Panc1 (cell line): ENCODE measurements around the gene MS4A8. TPM values are rescaled to one million over a fixed set of nuclear protein-coding genes. Genes with fewer than 3 reads are reported as not detected.

Source experiments
- ATAC-seq: fragments of 200-7000 bp; cut with Tn5 transposase; 2 replicates; pipeline ENCODE4 v1.9.1; 2020; ENCODE audit warnings: mild to moderate bottlenecking, moderate library complexity
- BruUV-seq: library from RNA; stranded (reverse); fragments of 400-500 nt; replicated peaks from 2 replicates; lab custom pipeline; 2021; lab: Mats Ljungman, UMichigan
- CTCF ChIA-PET: fragments of 300-600 bp; sonication (Branson Sonifier 250); formaldehyde crosslinking; loops from one replicate; lab custom pipeline; 2022; ENCODE audit warnings: antibody characterized with exemption; lab: Charles Lee
- POLR2A ChIA-PET: fragments of 300-600 bp; sonication (Branson Sonifier 250); formaldehyde crosslinking; loops from one replicate; lab custom pipeline; 2022; ENCODE audit warnings: antibody characterized with exemption; lab: Charles Lee
- DNase-seq: peaks from one replicate; pipeline ENCODE4 v3.0.0-alpha.2; 2010; ENCODE audit warnings: low read depth, low spot score
- H3K27ac ChIP-seq: 2 replicates; pipeline ENCODE4 v1.5.1; 2011; ENCODE audit warnings: mild to moderate bottlenecking, low read length, inconsistent platforms
- H3K27me3 ChIP-seq: fragments of 200-500 bp; sonication (Bioruptor generic); 2 replicates; pipeline ENCODE4 v1.6.0; 2014; ENCODE audit warnings: low read length, inconsistent platforms; ENCODE audit not compliant: control insufficient read depth, insufficient read depth
- H3K36me3 ChIP-seq: fragments of 200-500 bp; sonication (Bioruptor generic); 2 replicates; pipeline ENCODE4 v1.5.1; 2014; ENCODE audit warnings: inconsistent platforms, mild to moderate bottlenecking, low read length, moderate library complexity; ENCODE audit not compliant: control insufficient read depth, insufficient read depth
- H3K4me1 ChIP-seq: 2 replicates; pipeline ENCODE4 v1.5.1; 2011; ENCODE audit warnings: inconsistent platforms, mild to moderate bottlenecking, low read length, moderate library complexity; ENCODE audit not compliant: control insufficient read depth, insufficient read depth
- H3K4me3 ChIP-seq, 2 experiments: 2 replicates each; pipeline ENCODE4 v1.5.1; 2011 to 2012; ENCODE audit warnings: low read depth in 2 of 2, low read length in 2 of 2, mild to moderate bottlenecking in 2 of 2, inconsistent platforms in 1 of 2, moderate library complexity in 1 of 2
- H3K9me3 ChIP-seq: fragments of 200-500 bp; sonication (Bioruptor generic); 2 replicates; pipeline ENCODE4 v1.5.1; 2014; ENCODE audit warnings: low read depth, mild to moderate bottlenecking, inconsistent platforms, low read length, moderate library complexity; ENCODE audit not compliant: control insufficient read depth, insufficient read depth
- POLR2AphosphoS5 ChIP-seq: IDR thresholded peaks from 2 replicates; pipeline ENCODE4 v1.6.1; 2012; ENCODE audit warnings: mild to moderate bottlenecking, low read depth, low read length, moderate library complexity
- SIN3A ChIP-seq: IDR thresholded peaks from 2 replicates; pipeline ENCODE4 v1.6.1; 2012; ENCODE audit warnings: low read depth, mild to moderate bottlenecking, low read length, moderate library complexity, borderline replicate concordance; ENCODE audit not compliant: insufficient read depth
- TCF7L2 ChIP-seq: IDR thresholded peaks from 2 replicates; pipeline ENCODE4 v1.6.1; 2011; ENCODE audit warnings: mild to moderate bottlenecking, low read depth, low read length, inconsistent platforms
- in situ Hi-C: cut with HindIII; loops from 2 replicates; pipeline ENCODE4 v1.10.0; 2016; ENCODE audit warnings: low sequenced_read_pairs, low pct_unique_long_range_greater_than_20kb
- intact Hi-C: fragments of 100-400 bp; cut with micrococcal nuclease; formaldehyde crosslinking; loops from one replicate; pipeline ENCODE4 v1.10.0; 2022; ENCODE audit not compliant: unreplicated experiment
- total RNA-seq: library from RNA; stranded (reverse); gene quantifications from one replicate; pipeline ENCODE4 v1.2.1, GENCODE V29; 2021; ENCODE audit not compliant: unreplicated experiment
- TF ChIP-seq, protein P1 (sequence below): fragments of 450-650 bp; IDR thresholded peaks from 2 replicates; pipeline ENCODE4 v1.5.1; 2017; ENCODE audit warnings: mild to moderate bottlenecking
- TF ChIP-seq, protein P2 (sequence below), 2 experiments: IDR thresholded peaks; 2 replicates each; pipeline ENCODE4 v1.6.1; 2011 to 2012; ENCODE audit warnings: low read depth in 2 of 2, control low read depth in 1 of 2, low read length in 1 of 2, mild to moderate bottlenecking in 1 of 2, moderate library complexity in 1 of 2; ENCODE audit not compliant: insufficient read depth in 1 of 2

MS4A8 gene
- total RNA-seq, 1 experiment from 2014 or later = not detected

DNA sequence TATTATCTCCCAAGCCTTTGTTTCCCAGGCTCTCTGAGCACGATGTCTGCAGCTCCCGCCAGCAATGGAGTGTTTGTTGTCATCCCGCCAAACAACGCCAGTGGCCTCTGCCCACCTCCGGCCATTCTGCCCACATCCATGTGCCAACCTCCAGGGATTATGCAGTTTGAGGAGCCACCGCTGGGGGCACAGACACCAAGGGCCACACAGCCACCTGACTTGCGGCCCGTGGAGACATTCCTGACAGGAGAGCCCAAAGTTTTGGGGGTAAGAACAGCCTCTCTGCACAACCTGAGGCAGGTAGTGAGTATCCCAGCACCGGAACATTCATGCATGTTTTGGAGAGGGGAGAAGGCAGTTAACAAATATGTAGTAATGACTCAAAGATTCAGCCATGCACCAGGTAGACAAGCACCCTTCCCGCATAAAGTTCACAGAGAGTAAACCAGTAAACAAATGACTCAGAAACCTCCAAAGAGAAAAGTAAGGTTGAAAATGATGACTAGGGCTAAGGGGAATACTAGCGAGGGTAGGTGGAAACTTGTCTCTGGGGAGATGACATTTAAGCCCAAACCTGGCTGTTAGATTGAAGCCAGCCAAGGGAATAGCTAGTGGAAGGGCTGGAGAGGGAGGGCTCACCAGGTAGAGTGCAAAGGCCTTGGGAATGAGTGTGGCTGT lies 64.4 kb downstream of the MS4A8 start:
- TF ChIP-seq TCF7L2 = no peak
- no peak for ATAC-seq
- Histone ChIP-seq H3K4me1 (no peaks in the 10 kb centered on the region), H3K27ac (no peak overlapping the region), H3K36me3 (no peaks in the 10 kb centered on the region), H3K4me3 (no peak overlapping the region), H3K27me3 (peaks cover 5% of the 10 kb centered on the region), H3K9me3 (no peaks in the 10 kb centered on the region)
- CTCF ChIA-PET = interaction anchor here (1.4 to 1.8 kb wide), 2 partner anchors 10 to 25 kb away, joined by 4 to 5 read pairs; no protein-coding TSS in a partner anchor
- in situ Hi-C loops (no loop called here), intact Hi-C loops (no loop called here)
- no peak for DNase-seq
- POLR2A ChIA-PET = no interaction called here
- BruUV-seq = no TSS peak

DNA sequence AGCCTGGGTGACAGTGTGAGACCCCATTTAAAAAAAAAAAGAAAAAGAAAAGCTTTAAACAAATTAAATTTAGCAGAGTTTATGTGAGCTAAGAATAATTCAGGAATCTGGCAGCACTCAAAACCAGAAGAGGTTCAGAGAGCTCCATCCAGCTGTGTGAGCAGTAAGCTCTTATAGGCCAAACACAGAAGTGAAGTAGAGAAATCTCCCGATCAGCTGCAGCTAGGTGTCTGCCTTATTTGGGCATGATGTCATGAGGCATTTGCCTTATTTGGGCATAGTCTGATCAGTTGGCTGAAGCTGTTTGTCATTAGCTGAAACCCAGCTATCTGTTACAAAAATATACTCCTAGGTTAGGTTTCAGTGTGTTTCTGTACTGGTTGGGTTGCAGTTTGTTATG lies 65.5 kb downstream of the MS4A8 start:
- H3K27ac ChIP-seq = no peak overlapping the region
- ATAC-seq (no peak), DNase-seq (no peak)
- no peaks in the 10 kb centered on the region for H3K9me3 ChIP-seq
- POLR2A ChIA-PET = no interaction called here
- no peak overlapping the region for H3K4me3 ChIP-seq
- no peaks in the 10 kb centered on the region for H3K4me1 ChIP-seq
- TF ChIP-seq POLR2AphosphoS5 (no peak), TCF7L2 (no peak), SIN3A (no peak)
- TF ChIP-seq, protein P1, sequence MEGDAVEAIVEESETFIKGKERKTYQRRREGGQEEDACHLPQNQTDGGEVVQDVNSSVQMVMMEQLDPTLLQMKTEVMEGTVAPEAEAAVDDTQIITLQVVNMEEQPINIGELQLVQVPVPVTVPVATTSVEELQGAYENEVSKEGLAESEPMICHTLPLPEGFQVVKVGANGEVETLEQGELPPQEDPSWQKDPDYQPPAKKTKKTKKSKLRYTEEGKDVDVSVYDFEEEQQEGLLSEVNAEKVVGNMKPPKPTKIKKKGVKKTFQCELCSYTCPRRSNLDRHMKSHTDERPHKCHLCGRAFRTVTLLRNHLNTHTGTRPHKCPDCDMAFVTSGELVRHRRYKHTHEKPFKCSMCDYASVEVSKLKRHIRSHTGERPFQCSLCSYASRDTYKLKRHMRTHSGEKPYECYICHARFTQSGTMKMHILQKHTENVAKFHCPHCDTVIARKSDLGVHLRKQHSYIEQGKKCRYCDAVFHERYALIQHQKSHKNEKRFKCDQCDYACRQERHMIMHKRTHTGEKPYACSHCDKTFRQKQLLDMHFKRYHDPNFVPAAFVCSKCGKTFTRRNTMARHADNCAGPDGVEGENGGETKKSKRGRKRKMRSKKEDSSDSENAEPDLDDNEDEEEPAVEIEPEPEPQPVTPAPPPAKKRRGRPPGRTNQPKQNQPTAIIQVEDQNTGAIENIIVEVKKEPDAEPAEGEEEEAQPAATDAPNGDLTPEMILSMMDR = no peak
- TF ChIP-seq, protein P2, sequence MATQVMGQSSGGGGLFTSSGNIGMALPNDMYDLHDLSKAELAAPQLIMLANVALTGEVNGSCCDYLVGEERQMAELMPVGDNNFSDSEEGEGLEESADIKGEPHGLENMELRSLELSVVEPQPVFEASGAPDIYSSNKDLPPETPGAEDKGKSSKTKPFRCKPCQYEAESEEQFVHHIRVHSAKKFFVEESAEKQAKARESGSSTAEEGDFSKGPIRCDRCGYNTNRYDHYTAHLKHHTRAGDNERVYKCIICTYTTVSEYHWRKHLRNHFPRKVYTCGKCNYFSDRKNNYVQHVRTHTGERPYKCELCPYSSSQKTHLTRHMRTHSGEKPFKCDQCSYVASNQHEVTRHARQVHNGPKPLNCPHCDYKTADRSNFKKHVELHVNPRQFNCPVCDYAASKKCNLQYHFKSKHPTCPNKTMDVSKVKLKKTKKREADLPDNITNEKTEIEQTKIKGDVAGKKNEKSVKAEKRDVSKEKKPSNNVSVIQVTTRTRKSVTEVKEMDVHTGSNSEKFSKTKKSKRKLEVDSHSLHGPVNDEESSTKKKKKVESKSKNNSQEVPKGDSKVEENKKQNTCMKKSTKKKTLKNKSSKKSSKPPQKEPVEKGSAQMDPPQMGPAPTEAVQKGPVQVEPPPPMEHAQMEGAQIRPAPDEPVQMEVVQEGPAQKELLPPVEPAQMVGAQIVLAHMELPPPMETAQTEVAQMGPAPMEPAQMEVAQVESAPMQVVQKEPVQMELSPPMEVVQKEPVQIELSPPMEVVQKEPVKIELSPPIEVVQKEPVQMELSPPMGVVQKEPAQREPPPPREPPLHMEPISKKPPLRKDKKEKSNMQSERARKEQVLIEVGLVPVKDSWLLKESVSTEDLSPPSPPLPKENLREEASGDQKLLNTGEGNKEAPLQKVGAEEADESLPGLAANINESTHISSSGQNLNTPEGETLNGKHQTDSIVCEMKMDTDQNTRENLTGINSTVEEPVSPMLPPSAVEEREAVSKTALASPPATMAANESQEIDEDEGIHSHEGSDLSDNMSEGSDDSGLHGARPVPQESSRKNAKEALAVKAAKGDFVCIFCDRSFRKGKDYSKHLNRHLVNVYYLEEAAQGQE (IDR thresholded peaks at IDR 0.05; ENCODE audit: insufficient read depth in 1 of 2, low read depth in 2 of 2, low read length in 1 of 2) = no peak
- H3K27me3 ChIP-seq = peaks cover 5% of the 10 kb centered on the region
- H3K36me3 ChIP-seq = no peaks in the 10 kb centered on the region
- CTCF ChIA-PET = interaction anchor here (0.6 kb wide), 2 partner anchors 75 to 374 kb away, joined by 4 to 9 read pairs; no protein-coding TSS in a partner anchor
- BruUV-seq = no TSS peak
- intact Hi-C loops (no loop called here), in situ Hi-C loops (no loop called here)

DNA sequence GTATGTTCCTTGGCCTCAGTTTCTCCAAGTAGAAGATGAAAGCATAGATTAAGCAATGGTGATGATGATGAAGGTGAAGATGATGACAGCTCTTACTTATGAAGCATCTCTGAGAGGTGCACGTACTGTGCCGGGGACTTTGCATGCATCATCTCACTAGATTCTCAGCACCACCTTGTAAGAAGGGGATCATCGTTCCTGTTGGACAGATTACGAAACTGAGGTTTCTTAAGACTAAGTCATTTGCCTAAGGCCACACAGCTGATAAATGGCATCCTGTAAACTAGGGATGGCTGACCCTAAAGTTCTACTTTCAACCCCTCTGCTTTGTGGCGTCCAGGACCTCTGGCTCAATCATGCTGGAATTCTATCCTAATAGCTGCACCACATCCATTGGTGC lies 65.9 kb downstream of the MS4A8 start:
- ChIA-PET POLR2A (no interaction called here), CTCF (no interaction called here)
- H3K27me3 ChIP-seq = peaks cover 5% of the 10 kb centered on the region
- no peaks in the 10 kb centered on the region for H3K9me3 ChIP-seq
- TF ChIP-seq, protein P1 = no peak
- TF ChIP-seq POLR2AphosphoS5 (no peak), TCF7L2 (no peak), SIN3A (no peak)
- TF ChIP-seq, protein P2 (IDR thresholded peaks at IDR 0.05; ENCODE audit: insufficient read depth in 1 of 2, low read depth in 2 of 2, low read length in 1 of 2) = no peak
- ATAC-seq (no peak), DNase-seq (no peak)
- H3K27ac ChIP-seq = no peak overlapping the region
- no TSS peak for BruUV-seq
- intact Hi-C loops = no loop called here
- no peaks in the 10 kb centered on the region for H3K36me3 ChIP-seq
- no peaks in the 10 kb centered on the region for H3K4me1 ChIP-seq
- no peak overlapping the region for H3K4me3 ChIP-seq
- in situ Hi-C loops = no loop called here
